Upper lobe of left lung (tissue), 4 donors: ENCODE measurements around the gene CKM.

ENCODE experiments used
- EP300 ChIP-seq, 4 donors: sonication (generic); formaldehyde crosslinking; IDR thresholded peaks; one replicate each; pipeline ENCODE4 v1.5.1; 2017; ENCODE audit warnings: antibody characterized with exemption in 4 of 4, control low read depth in 2 of 4
- POLR2AphosphoS5 ChIP-seq, 2 donors: sonication (generic); formaldehyde crosslinking; IDR thresholded peaks; one replicate each; pipeline ENCODE4 v1.5.1; 2017; ENCODE audit warnings: antibody characterized with exemption in 2 of 2
- TF ChIP-seq, protein P1 (sequence below), 6 experiments: fragments of 450-650 bp in 4 of 6; fragments of 200-600 bp in 2 of 6; sonication (generic) in 2 of 6; IDR thresholded peaks; one replicate each; pipeline ENCODE4 v1.5.1; 2016 to 2019; ENCODE audit warnings: antibody characterized with exemption in 6 of 6

DNA sequence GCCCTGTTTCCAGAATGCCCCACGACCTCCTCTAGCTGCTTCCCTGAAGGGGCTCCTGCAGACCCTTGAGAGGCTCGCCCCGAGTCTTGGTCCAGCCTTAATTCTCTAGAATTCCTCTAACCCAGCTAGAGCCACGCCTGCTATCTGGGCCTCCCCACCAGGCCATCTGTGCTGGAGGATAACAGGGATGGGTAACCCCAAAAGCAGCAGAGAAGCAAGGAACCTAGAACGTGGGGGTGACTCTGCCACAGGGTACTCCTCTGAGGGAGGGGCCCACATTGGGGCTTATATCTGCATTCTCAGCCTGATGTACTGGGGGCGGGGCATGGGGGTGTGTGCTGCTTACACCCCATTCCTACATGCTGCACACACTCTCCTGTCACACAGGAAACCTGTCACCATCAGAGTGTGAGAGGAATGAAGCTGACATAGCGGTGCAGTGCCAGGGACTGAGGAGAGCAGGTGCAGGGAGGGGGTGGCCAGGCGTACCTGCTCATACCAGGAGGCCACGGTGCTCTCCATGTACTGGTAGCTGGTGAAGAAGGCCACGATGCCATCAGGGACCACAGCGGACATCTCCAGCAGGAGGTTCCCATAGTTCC, 31.7 kb upstream of the CKM start:
- TF ChIP-seq POLR2AphosphoS5 (IDR thresholded peaks at IDR 0.05), result no peak
- TF ChIP-seq, protein P1, sequence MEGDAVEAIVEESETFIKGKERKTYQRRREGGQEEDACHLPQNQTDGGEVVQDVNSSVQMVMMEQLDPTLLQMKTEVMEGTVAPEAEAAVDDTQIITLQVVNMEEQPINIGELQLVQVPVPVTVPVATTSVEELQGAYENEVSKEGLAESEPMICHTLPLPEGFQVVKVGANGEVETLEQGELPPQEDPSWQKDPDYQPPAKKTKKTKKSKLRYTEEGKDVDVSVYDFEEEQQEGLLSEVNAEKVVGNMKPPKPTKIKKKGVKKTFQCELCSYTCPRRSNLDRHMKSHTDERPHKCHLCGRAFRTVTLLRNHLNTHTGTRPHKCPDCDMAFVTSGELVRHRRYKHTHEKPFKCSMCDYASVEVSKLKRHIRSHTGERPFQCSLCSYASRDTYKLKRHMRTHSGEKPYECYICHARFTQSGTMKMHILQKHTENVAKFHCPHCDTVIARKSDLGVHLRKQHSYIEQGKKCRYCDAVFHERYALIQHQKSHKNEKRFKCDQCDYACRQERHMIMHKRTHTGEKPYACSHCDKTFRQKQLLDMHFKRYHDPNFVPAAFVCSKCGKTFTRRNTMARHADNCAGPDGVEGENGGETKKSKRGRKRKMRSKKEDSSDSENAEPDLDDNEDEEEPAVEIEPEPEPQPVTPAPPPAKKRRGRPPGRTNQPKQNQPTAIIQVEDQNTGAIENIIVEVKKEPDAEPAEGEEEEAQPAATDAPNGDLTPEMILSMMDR (IDR thresholded peaks at IDR 0.05), result no peak
- no peak for TF ChIP-seq EP300 (IDR thresholded peaks at IDR 0.05)
